Measurements from ENCODE around the gene EMILIN3. TPM values are rescaled to one million over a fixed set of nuclear protein-coding genes. Genes with fewer than 3 reads are reported as not detected.

The EMILIN3 gene
- total RNA-seq, 1 experiment from 2014 or later = not detected

DNA sequence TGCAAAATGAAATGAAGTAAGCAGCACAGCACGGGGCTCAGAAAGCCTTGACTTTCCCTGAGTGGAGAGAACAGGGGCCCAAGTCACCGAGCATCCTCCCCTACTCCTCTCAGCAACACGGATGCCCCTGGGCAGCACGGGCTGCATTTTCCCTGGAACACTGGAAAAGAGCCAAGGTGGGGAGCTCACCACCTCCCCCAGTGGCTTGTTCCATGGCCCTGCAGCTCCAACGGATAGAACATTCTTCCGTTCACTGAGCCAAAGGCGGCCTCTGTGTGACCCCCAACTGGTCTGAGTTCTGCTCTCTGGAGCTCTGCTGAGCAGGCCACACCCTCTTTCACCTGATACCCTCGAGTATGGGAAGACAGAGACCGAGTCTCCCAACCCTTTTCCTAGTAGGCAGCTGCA, 20.8 kb upstream of the EMILIN3 start:
- intact Hi-C loops (cut with micrococcal nuclease) = no loop called here
- ATAC-seq (0 out of 2 replicates have a peak, but pooled peaks have one; percentile 49), DNase-seq (ENCODE audit: low read depth, low spot score) (no peak)
- ChIA-PET RAD21 (ENCODE audit: low non-redundant PET in 1 of 2, low total read pairs in 2 of 2, uncharacterized antibody in 2 of 2, unreplicated experiment in 2 of 2) (no interaction called here), POLR2A (no interaction called here), CTCF (no interaction called here)
- Histone ChIP-seq H2AFZ (ENCODE audit: low read depth, low read length, poor library complexity, severe bottlenecking) (no peak overlapping the region), H3K9ac (ENCODE audit: low read length) (no peak overlapping the region), H3K9me2 (ENCODE audit: insufficient read depth) (no peaks in the 10 kb centered on the region), H3K4me3 (replicated peaks in 1 of 2; ENCODE audit: low read depth in 1 of 2, low read length in 2 of 2) (no peak overlapping the region), H3K27me3 (ENCODE audit: insufficient read depth, low read length) (no peaks in the 10 kb centered on the region), H3K36me3 (ENCODE audit: control insufficient read depth in 1 of 2, insufficient read depth in 2 of 2, low read length in 2 of 2) (no peaks in the 10 kb centered on the region), H3K4me2 (ENCODE audit: low read length) (no peak overlapping the region), H3K79me2 (ENCODE audit: insufficient read depth, low read length) (no peaks in the 10 kb centered on the region), H3K4me1 (ENCODE audit: control insufficient read depth in 1 of 2, insufficient read depth in 2 of 2, low read length in 2 of 2) (no peaks in the 10 kb centered on the region; a peak in 1 of 4 replicates), H3K27ac (ENCODE audit: low read depth, low read length) (no peak overlapping the region), H4K20me1 (ENCODE audit: insufficient read depth) (no peaks in the 10 kb centered on the region), H3K9me3 (ENCODE audit: control insufficient read depth in 1 of 2, insufficient read depth in 1 of 2, low read depth in 1 of 2, low read length in 2 of 2) (no peaks in the 10 kb centered on the region)
- BruUV-seq (replicated peaks) = no TSS peak
- TF ChIP-seq, protein P1, sequence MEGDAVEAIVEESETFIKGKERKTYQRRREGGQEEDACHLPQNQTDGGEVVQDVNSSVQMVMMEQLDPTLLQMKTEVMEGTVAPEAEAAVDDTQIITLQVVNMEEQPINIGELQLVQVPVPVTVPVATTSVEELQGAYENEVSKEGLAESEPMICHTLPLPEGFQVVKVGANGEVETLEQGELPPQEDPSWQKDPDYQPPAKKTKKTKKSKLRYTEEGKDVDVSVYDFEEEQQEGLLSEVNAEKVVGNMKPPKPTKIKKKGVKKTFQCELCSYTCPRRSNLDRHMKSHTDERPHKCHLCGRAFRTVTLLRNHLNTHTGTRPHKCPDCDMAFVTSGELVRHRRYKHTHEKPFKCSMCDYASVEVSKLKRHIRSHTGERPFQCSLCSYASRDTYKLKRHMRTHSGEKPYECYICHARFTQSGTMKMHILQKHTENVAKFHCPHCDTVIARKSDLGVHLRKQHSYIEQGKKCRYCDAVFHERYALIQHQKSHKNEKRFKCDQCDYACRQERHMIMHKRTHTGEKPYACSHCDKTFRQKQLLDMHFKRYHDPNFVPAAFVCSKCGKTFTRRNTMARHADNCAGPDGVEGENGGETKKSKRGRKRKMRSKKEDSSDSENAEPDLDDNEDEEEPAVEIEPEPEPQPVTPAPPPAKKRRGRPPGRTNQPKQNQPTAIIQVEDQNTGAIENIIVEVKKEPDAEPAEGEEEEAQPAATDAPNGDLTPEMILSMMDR (IDR thresholded peaks at IDR 0.05 in 2 of 3, conservative IDR thresholded peaks at IDR 0.05 in 1 of 3; ENCODE audit: borderline replicate concordance in 1 of 3, insufficient read depth in 1 of 3, low read depth in 2 of 3, low read length in 2 of 3) = 0 out of 6 replicates have a peak, but pooled peaks of 1 of the 3 experiments have one; percentile 8
- TF ChIP-seq JUND (IDR thresholded peaks at IDR 0.05) = no peak

DNA sequence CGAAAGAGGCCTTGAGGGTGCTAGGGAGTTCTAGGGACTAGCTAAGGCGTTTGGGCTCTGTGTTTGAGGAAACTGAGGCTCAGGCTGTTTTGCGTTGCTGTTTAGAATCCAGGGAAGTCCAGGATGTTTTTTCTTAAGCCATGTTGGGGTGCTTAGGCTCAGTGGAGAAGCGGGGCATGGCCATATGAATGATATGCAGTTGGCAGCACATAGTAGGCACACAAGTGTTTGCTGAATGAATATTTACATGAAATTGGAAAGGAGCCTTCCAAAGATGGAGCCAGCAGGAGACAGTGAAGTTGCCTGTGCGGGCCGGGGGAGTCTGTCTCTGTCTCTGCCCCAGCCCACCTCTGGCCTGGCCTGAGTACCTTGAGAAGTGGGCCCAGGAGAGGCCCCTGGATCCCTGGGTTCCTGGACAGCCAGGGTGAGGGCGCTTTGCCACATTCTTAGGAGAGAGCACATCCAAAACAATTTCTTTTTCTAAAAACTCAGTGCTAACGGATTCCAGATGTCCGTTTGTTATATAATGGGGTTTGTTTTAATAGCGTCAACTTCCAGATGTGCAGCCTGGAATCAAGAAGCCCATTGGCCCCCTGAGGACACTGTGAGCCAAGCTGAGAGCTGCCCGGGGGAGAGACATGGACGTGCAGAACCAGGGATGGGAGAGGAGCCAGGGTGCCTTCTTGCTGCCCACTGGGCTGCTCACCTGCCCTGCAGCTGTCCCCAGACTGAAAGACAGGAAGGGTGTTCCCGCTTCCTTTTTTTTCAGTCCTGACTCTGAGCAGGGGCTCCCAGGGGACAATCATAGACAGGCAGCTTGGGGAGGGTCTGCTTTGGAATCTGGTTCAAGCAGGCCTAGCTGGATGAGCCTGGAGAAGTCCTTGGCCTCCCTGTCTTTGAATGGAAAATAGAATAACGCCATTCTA, 20.1 kb upstream of the EMILIN3 start:
- TF ChIP-seq EGR1 (IDR thresholded peaks at IDR 0.05; ENCODE audit: low read depth) = no peak
- no peak for TF ChIP-seq POLR2AphosphoS5 (IDR thresholded peaks at IDR 0.05; ENCODE audit: low read depth, low read length)
- no peak for TF ChIP-seq ELF1 (IDR thresholded peaks at IDR 0.05; ENCODE audit: borderline replicate concordance, low read depth)
- TF ChIP-seq EZH2phosphoT487 (IDR thresholded peaks at IDR 0.05; ENCODE audit: borderline replicate concordance) = no peak
- no peak for TF ChIP-seq TCF7L2 (IDR thresholded peaks at IDR 0.05; ENCODE audit: borderline replicate concordance, extremely low read depth, insufficient read depth, insufficient read length)
- TF ChIP-seq, protein P2, sequence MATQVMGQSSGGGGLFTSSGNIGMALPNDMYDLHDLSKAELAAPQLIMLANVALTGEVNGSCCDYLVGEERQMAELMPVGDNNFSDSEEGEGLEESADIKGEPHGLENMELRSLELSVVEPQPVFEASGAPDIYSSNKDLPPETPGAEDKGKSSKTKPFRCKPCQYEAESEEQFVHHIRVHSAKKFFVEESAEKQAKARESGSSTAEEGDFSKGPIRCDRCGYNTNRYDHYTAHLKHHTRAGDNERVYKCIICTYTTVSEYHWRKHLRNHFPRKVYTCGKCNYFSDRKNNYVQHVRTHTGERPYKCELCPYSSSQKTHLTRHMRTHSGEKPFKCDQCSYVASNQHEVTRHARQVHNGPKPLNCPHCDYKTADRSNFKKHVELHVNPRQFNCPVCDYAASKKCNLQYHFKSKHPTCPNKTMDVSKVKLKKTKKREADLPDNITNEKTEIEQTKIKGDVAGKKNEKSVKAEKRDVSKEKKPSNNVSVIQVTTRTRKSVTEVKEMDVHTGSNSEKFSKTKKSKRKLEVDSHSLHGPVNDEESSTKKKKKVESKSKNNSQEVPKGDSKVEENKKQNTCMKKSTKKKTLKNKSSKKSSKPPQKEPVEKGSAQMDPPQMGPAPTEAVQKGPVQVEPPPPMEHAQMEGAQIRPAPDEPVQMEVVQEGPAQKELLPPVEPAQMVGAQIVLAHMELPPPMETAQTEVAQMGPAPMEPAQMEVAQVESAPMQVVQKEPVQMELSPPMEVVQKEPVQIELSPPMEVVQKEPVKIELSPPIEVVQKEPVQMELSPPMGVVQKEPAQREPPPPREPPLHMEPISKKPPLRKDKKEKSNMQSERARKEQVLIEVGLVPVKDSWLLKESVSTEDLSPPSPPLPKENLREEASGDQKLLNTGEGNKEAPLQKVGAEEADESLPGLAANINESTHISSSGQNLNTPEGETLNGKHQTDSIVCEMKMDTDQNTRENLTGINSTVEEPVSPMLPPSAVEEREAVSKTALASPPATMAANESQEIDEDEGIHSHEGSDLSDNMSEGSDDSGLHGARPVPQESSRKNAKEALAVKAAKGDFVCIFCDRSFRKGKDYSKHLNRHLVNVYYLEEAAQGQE (IDR thresholded peaks at IDR 0.05; ENCODE audit: low read depth) = no peak
- TF ChIP-seq FOSL1 (IDR thresholded peaks at IDR 0.05; ENCODE audit: low read depth) = no peak
- TF ChIP-seq, protein P3, sequence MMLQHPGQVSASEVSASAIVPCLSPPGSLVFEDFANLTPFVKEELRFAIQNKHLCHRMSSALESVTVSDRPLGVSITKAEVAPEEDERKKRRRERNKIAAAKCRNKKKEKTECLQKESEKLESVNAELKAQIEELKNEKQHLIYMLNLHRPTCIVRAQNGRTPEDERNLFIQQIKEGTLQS (IDR thresholded peaks at IDR 0.05) = no peak
- TF ChIP-seq SIN3A (IDR thresholded peaks at IDR 0.05; ENCODE audit: low read depth) = no peak
- CTCF ChIA-PET = no interaction called here

More for the DNA sequence above, 20.1 kb upstream of the EMILIN3 start:
- H3K4me3 ChIP-seq (replicated peaks in 1 of 2; ENCODE audit: low read depth in 1 of 2, low read length in 2 of 2) = no peak overlapping the region
- H3K27me3 ChIP-seq (ENCODE audit: insufficient read depth, low read length) = no peaks in the 10 kb centered on the region
- H3K79me2 ChIP-seq (ENCODE audit: insufficient read depth, low read length) = no peaks in the 10 kb centered on the region
- H3K4me1 ChIP-seq (ENCODE audit: control insufficient read depth in 1 of 2, insufficient read depth in 2 of 2, low read length in 2 of 2) = no peaks in the 10 kb centered on the region; a peak in 1 of 4 replicates
- H3K9me2 ChIP-seq (ENCODE audit: insufficient read depth) = no peaks in the 10 kb centered on the region
- H4K20me1 ChIP-seq (ENCODE audit: insufficient read depth) = no peaks in the 10 kb centered on the region
- H3K27ac ChIP-seq (ENCODE audit: low read depth, low read length) = no peak overlapping the region
- intact Hi-C loops (cut with micrococcal nuclease) = no loop called here
- RAD21 ChIA-PET (ENCODE audit: low non-redundant PET in 1 of 2, low total read pairs in 2 of 2, uncharacterized antibody in 2 of 2, unreplicated experiment in 2 of 2) = no interaction called here
- H2AFZ ChIP-seq (ENCODE audit: low read depth, low read length, poor library complexity, severe bottlenecking) = no peak overlapping the region
- H3K9me3 ChIP-seq (ENCODE audit: control insufficient read depth in 1 of 2, insufficient read depth in 1 of 2, low read depth in 1 of 2, low read length in 2 of 2) = no peaks in the 10 kb centered on the region
- no TSS peak for BruUV-seq (replicated peaks)
- H3K9ac ChIP-seq (ENCODE audit: low read length) = no peak overlapping the region
- no peak for ATAC-seq
- DNase-seq (ENCODE audit: low read depth, low spot score) = no peak
- H3K4me2 ChIP-seq (ENCODE audit: low read length) = no peak overlapping the region
- POLR2A ChIA-PET = no interaction called here
- H3K36me3 ChIP-seq (ENCODE audit: control insufficient read depth in 1 of 2, insufficient read depth in 2 of 2, low read length in 2 of 2) = no peaks in the 10 kb centered on the region
